ENCODE data around the gene CHCHD6. TPM values are rescaled to one million over a fixed set of nuclear protein-coding genes. Genes with fewer than 3 reads are reported as not detected.

CHCHD6 gene
- total RNA-seq, 4 donors from 2014 or later = 13.4 to 22.0 (median 16.1) TPM

- Histone ChIP-seq H3K4me3 (no peak overlapping the region), H3K4me1 (no peaks in the 10 kb centered on the region), H3K27ac (no peak overlapping the region), H3K36me3 (no peaks in the 10 kb centered on the region), H3K9me3 (peaks cover 4% of the 10 kb centered on the region), H3K27me3 (peaks cover 7% of the 10 kb centered on the region)
- TF ChIP-seq POLR2AphosphoS5 (IDR thresholded peaks at IDR 0.05) = no peak
- no peak for TF ChIP-seq CTCF (IDR thresholded peaks at IDR 0.05)
- peak in 1 of 2 donors; percentile 67 for DNase-seq (ENCODE audit: low spot score in 2 of 2)
- 97% methylated on average over 4 of the region's 7 CpGs for WGBS
Observed at GRCh38 chr3:126672340-126672739, 31.7 kb upstream of the CHCHD6 start.

- no peaks in the 10 kb centered on the region for H3K4me1 ChIP-seq
- no peak overlapping the region for H3K4me3 ChIP-seq
- H3K36me3 ChIP-seq = no peaks in the 10 kb centered on the region
- peaks cover 4% of the 10 kb centered on the region for H3K9me3 ChIP-seq
- DNase-seq (ENCODE audit: low spot score in 2 of 2) = no peak
- no peak overlapping the region for H3K27ac ChIP-seq
- no CpG with 5 or more reads among the region's 6 CpGs for WGBS
- TF ChIP-seq CTCF (IDR thresholded peaks at IDR 0.05) (no peak), EP300 (IDR thresholded peaks at IDR 0.05) (no peak)
- peaks cover 9% of the 10 kb centered on the region for H3K27me3 ChIP-seq
Observed at GRCh38 chr3:126672741-126673140, 31.3 kb upstream of the CHCHD6 start.

- no peak for DNase-seq (ENCODE audit: low spot score in 2 of 2)
- Histone ChIP-seq H3K4me3 (no peak overlapping the region), H3K27ac (no peak overlapping the region), H3K4me1 (peaks cover 20% of the 10 kb centered on the region), H3K36me3 (no peaks in the 10 kb centered on the region), H3K27me3 (peaks cover 22% of the 10 kb centered on the region), H3K9me3 (peaks cover 4% of the 10 kb centered on the region)
- 80% methylated on average over 6 of the region's 7 CpGs for WGBS
- TF ChIP-seq EP300 (IDR thresholded peaks at IDR 0.05) (no peak), POLR2A (IDR thresholded peaks at IDR 0.05) (no peak), POLR2AphosphoS5 (IDR thresholded peaks at IDR 0.05) (no peak), CTCF (IDR thresholded peaks at IDR 0.05) (no peak)
Observed at GRCh38 chr3:126676919-126677705, 26.9 kb upstream of the CHCHD6 start.

- 77% methylated on average over 13 of the region's 13 CpGs for WGBS
- no peak overlapping the region for H3K4me3 ChIP-seq
- peaks cover 22% of the 10 kb centered on the region for H3K27me3 ChIP-seq
- no peak for TF ChIP-seq POLR2AphosphoS5 (IDR thresholded peaks at IDR 0.05)
- TF ChIP-seq EP300 (IDR thresholded peaks at IDR 0.05) = no peak
- no peak for TF ChIP-seq POLR2A (IDR thresholded peaks at IDR 0.05)
- TF ChIP-seq CTCF (IDR thresholded peaks at IDR 0.05) = no peak
- H3K27ac ChIP-seq = no peak overlapping the region
- no peaks in the 10 kb centered on the region for H3K36me3 ChIP-seq
- H3K9me3 ChIP-seq = peaks cover 4% of the 10 kb centered on the region
- peaks cover 20% of the 10 kb centered on the region for H3K4me1 ChIP-seq
- DNase-seq (ENCODE audit: low spot score in 2 of 2) = no peak
Observed at GRCh38 chr3:126677862-126678503, 26.1 kb upstream of the CHCHD6 start.

GRCh38 chr3:126678693-126679317 lies 25.2 kb upstream of the CHCHD6 start:
- Histone ChIP-seq H3K27ac (no peak overlapping the region), H3K4me1 (peaks cover 23% of the 10 kb centered on the region), H3K27me3 (peaks cover 22% of the 10 kb centered on the region), H3K9me3 (no peaks in the 10 kb centered on the region), H3K4me3 (no peak overlapping the region), H3K36me3 (no peaks in the 10 kb centered on the region)
- TF ChIP-seq EP300 (IDR thresholded peaks at IDR 0.05) (no peak), POLR2A (IDR thresholded peaks at IDR 0.05) (no peak), POLR2AphosphoS5 (IDR thresholded peaks at IDR 0.05) (no peak), CTCF (IDR thresholded peaks at IDR 0.05) (no peak)
- WGBS = 30% methylated on average over 29 of the region's 30 CpGs
- no peak for DNase-seq (ENCODE audit: low spot score in 2 of 2)
